SK-N-SH treated with all-trans-retinoic acid at 6 μM for 48 hours (cell line): ENCODE measurements around the gene AIP.
A peak's percentile ranks its signal among the peaks of the same experiment; 100 is the strongest.
"Not testable (repeated sequence)": the region's sequence is repeated elsewhere in the genome, so short reads cannot be mapped to it uniquely, and the experiment has no call there.

Experiments
- ATAC-seq: fragments of 200-7000 bp; cut with Tn5 transposase; 3 replicates; pipeline ENCODE4 v1.9.1; 2020; ENCODE audit warnings: mild to moderate bottlenecking, moderate library complexity
- BACH2 ChIP-seq: fragments of 250-450 bp; sonication (Bioruptor Pico); IDR thresholded peaks from 2 replicates; pipeline ENCODE4 v1.9.0; 2021; ENCODE audit warnings: mild to moderate bottlenecking, borderline replicate concordance
- CSDC2 ChIP-seq: fragments of 250-450 bp; sonication (Bioruptor Pico); IDR thresholded peaks from 2 replicates; pipeline ENCODE4 v1.5.0; 2020; ENCODE audit warnings: mild to moderate bottlenecking, moderate library complexity
- ESRRG ChIP-seq: fragments of 250-450 bp; sonication (Bioruptor Pico); IDR thresholded peaks from 2 replicates; pipeline ENCODE4 v1.6.1; 2021; ENCODE audit warnings: mild to moderate bottlenecking
- ISL1 ChIP-seq: fragments of 250-450 bp; sonication (Bioruptor Pico); IDR thresholded peaks from 2 replicates; pipeline ENCODE4 v2.1.2; 2022; ENCODE audit warnings: mild to moderate bottlenecking, moderate library complexity
- OSR1 ChIP-seq: fragments of 250-450 bp; sonication (Bioruptor Pico); IDR thresholded peaks from 2 replicates; pipeline ENCODE4 v1.8.0; 2022; ENCODE audit warnings: moderate library complexity, mild to moderate bottlenecking, inconsistent platforms
- POU6F1 ChIP-seq: fragments of 250-450 bp; sonication (Bioruptor Pico); IDR thresholded peaks from 2 replicates; pipeline ENCODE4 v1.8.0; 2021; ENCODE audit warnings: low read depth, mild to moderate bottlenecking, moderate library complexity, borderline replicate concordance
- PPARA ChIP-seq: fragments of 250-450 bp; sonication (Bioruptor Pico); IDR thresholded peaks from 2 replicates; pipeline ENCODE4 v1.5.0; 2020; ENCODE audit warnings: mild to moderate bottlenecking, borderline replicate concordance
- RARB ChIP-seq: fragments of 250-450 bp; sonication (Bioruptor Pico); IDR thresholded peaks from 2 replicates; pipeline ENCODE4 v1.8.0; 2021; ENCODE audit warnings: mild to moderate bottlenecking, moderate library complexity
- SNAI2 ChIP-seq: fragments of 250-450 bp; sonication (Bioruptor Pico); IDR thresholded peaks from 2 replicates; pipeline ENCODE4 v1.5.0; 2020; ENCODE audit warnings: mild to moderate bottlenecking, moderate library complexity
- TCF4 ChIP-seq: fragments of 250-450 bp; sonication (Bioruptor Pico); IDR thresholded peaks from 2 replicates; pipeline ENCODE4 v1.8.0; 2021; ENCODE audit warnings: mild to moderate bottlenecking, moderate library complexity, borderline replicate concordance
- TOX ChIP-seq: fragments of 250-450 bp; sonication (Bioruptor Pico); IDR thresholded peaks from 2 replicates; pipeline ENCODE4 v1.8.0; 2021; ENCODE audit warnings: mild to moderate bottlenecking, moderate library complexity, borderline replicate concordance
- ZC3H10 ChIP-seq: fragments of 250-450 bp; sonication (Bioruptor Pico); IDR thresholded peaks from 2 replicates; pipeline ENCODE4 v1.5.1; 2021; ENCODE audit warnings: mild to moderate bottlenecking, moderate library complexity
- ZFP3 ChIP-seq: fragments of 250-450 bp; sonication (Bioruptor Pico); IDR thresholded peaks from 2 replicates; pipeline ENCODE4 v1.5.0; 2020; ENCODE audit warnings: mild to moderate bottlenecking, moderate library complexity
- ZFP30 ChIP-seq: fragments of 450-650 bp; formaldehyde crosslinking; IDR thresholded peaks from 2 replicates; pipeline ENCODE4 v1.5.0; 2022; ENCODE audit warnings: mild to moderate bottlenecking, moderate library complexity
- ZNF565 ChIP-seq: fragments of 450-650 bp; formaldehyde crosslinking; conservative IDR thresholded peaks from 2 replicates; pipeline ENCODE4 v1.5.0; 2020; ENCODE audit warnings: low read depth, mild to moderate bottlenecking, moderate library complexity
- ZNF8 ChIP-seq: fragments of 450-650 bp; formaldehyde crosslinking; IDR thresholded peaks from 2 replicates; pipeline ENCODE4 v1.5.0; 2020; ENCODE audit warnings: mild to moderate bottlenecking, moderate library complexity
- TF ChIP-seq, protein P1 (sequence below): fragments of 250-450 bp; sonication (Bioruptor Pico); IDR thresholded peaks from 2 replicates; pipeline ENCODE4 v1.5.1; 2021; ENCODE audit warnings: mild to moderate bottlenecking, moderate library complexity
- TF ChIP-seq, protein P2 (sequence below): fragments of 250-450 bp; sonication (Bioruptor Pico); IDR thresholded peaks from 2 replicates; pipeline ENCODE4 v1.5.0; 2020; ENCODE audit warnings: mild to moderate bottlenecking, moderate library complexity
- TF ChIP-seq, protein P3 (sequence below): fragments of 250-450 bp; sonication (Bioruptor Pico); IDR thresholded peaks from 2 replicates; pipeline ENCODE4 v1.8.0; 2020; ENCODE audit warnings: mild to moderate bottlenecking, moderate library complexity, borderline replicate concordance

AIP gene

GRCh38 chr11:67463680-67464410 is 19.0 kb upstream of the AIP start:
- peak; percentile 57 for ATAC-seq
- TF ChIP-seq ZFP3 (CRISPR knock-in tag): peak; percentile 78; the same call in 1 of the 2 replicates
- TF ChIP-seq, protein P1, sequence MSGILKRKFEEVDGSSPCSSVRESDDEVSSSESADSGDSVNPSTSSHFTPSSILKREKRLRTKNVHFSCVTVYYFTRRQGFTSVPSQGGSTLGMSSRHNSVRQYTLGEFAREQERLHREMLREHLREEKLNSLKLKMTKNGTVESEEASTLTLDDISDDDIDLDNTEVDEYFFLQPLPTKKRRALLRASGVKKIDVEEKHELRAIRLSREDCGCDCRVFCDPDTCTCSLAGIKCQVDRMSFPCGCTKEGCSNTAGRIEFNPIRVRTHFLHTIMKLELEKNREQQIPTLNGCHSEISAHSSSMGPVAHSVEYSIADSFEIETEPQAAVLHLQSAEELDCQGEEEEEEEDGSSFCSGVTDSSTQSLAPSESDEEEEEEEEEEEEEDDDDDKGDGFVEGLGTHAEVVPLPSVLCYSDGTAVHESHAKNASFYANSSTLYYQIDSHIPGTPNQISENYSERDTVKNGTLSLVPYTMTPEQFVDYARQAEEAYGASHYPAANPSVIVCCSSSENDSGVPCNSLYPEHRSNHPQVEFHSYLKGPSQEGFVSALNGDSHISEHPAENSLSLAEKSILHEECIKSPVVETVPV (CRISPR knock-in tag): no peak

DNA sequence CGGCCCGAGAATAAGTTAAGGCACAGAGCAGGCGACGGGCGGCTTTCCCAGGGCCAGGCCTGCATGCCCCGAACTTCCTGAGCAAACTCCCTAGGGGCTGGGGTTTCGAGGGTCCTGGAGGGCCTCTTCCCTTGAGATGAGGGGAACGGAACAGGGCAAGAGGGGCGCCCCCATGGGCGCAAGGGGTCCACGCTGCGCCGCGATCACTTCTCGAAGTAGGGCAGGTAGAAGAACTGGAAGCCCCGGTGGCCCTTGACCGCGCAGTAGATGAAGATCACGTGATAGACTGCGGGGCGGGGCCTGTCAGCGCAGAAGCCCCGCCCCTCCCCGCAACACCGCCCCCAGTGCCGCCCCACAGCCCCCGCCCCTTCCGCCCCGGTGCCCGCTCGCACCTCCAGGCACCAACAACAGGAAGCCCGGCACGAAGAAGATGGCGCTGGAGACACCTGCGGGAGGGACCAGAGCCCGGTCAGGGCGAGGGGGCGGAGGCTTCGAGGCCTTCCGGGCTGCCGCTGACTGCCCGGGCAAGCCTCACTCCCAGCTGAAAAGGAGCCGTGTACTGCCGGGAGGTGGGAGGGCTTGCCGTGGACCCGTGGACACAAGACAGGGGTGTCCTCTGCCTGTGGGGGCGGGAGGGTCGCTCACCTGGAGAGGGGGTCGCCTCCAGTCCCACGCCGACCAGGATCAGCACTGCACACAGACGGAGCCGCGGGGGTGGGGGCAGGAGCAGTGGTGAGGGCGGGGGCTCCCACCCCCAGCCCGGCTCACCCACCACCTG is 18.2 kb upstream of the AIP start:
- peak; percentile 79 for ATAC-seq
- no peak for TF ChIP-seq PPARA (CRISPR knock-in tag)
- TF ChIP-seq, protein P2, sequence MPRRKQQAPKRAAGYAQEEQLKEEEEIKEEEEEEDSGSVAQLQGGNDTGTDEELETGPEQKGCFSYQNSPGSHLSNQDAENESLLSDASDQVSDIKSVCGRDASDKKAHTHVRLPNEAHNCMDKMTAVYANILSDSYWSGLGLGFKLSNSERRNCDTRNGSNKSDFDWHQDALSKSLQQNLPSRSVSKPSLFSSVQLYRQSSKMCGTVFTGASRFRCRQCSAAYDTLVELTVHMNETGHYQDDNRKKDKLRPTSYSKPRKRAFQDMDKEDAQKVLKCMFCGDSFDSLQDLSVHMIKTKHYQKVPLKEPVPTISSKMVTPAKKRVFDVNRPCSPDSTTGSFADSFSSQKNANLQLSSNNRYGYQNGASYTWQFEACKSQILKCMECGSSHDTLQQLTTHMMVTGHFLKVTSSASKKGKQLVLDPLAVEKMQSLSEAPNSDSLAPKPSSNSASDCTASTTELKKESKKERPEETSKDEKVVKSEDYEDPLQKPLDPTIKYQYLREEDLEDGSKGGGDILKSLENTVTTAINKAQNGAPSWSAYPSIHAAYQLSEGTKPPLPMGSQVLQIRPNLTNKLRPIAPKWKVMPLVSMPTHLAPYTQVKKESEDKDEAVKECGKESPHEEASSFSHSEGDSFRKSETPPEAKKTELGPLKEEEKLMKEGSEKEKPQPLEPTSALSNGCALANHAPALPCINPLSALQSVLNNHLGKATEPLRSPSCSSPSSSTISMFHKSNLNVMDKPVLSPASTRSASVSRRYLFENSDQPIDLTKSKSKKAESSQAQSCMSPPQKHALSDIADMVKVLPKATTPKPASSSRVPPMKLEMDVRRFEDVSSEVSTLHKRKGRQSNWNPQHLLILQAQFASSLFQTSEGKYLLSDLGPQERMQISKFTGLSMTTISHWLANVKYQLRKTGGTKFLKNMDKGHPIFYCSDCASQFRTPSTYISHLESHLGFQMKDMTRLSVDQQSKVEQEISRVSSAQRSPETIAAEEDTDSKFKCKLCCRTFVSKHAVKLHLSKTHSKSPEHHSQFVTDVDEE (CRISPR knock-in tag): no peak
- TF ChIP-seq TCF4: no peak
- TF ChIP-seq ZNF565: no peak
- TF ChIP-seq POU6F1 (CRISPR knock-in tag): no peak
- 0 out of 2 replicates have a peak, but pooled peaks have one; percentile 24 for TF ChIP-seq CSDC2
- TF ChIP-seq, all 23 proteins: peak for 1

GRCh38 chr11:67465189-67465510 is 17.7 kb upstream of the AIP start:
- TF ChIP-seq ISL1 (CRISPR knock-in tag) (no peak), ZC3H10 (CRISPR knock-in tag) (no peak), CSDC2 (no peak), OSR1 (CRISPR knock-in tag) (no peak), RARB (no peak), PPARA (CRISPR knock-in tag) (no peak), TCF4 (no peak), ZNF8 (CRISPR knock-in tag) (no peak), ESRRG (CRISPR knock-in tag) (no peak), ZFP30 (CRISPR knock-in tag) (no peak)
- TF ChIP-seq, protein P3, sequence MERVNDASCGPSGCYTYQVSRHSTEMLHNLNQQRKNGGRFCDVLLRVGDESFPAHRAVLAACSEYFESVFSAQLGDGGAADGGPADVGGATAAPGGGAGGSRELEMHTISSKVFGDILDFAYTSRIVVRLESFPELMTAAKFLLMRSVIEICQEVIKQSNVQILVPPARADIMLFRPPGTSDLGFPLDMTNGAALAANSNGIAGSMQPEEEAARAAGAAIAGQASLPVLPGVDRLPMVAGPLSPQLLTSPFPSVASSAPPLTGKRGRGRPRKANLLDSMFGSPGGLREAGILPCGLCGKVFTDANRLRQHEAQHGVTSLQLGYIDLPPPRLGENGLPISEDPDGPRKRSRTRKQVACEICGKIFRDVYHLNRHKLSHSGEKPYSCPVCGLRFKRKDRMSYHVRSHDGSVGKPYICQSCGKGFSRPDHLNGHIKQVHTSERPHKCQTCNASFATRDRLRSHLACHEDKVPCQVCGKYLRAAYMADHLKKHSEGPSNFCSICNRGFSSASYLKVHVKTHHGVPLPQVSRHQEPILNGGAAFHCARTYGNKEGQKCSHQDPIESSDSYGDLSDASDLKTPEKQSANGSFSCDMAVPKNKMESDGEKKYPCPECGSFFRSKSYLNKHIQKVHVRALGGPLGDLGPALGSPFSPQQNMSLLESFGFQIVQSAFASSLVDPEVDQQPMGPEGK (CRISPR knock-in tag): no peak
- ATAC-seq: no peak

GRCh38 chr11:67465530-67465929 is 17.3 kb upstream of the AIP start:
- ATAC-seq: not testable (repeated sequence)

DNA sequence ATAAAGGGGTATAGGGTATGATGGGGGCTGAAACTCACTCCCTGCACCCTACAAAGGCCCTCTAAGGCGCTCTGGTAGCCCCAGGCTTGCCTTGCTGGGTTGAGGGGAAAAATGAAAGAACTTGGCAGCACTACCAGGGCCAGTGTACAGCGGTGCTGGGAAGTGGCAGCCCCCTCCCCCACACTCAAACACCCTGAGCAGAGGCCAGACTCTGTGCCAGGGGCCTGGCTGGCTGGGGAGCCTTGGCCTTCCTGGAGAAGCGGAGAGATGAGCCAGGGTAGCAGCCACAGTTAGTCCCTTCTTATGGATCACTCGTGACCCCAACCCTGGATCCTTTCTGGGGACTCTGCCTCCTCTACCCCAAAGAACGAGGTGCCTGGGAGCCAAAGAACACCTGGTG is 16.5 kb upstream of the AIP start:
- ATAC-seq: no peak
- TF ChIP-seq BACH2 (CRISPR knock-in tag): no peak
- no peak for TF ChIP-seq TCF4
- no peak for TF ChIP-seq ZFP30 (CRISPR knock-in tag)
- TF ChIP-seq ESRRG (CRISPR knock-in tag): no peak
- no peak for TF ChIP-seq ZNF565
- TF ChIP-seq, protein P3 (CRISPR knock-in tag): no peak
- TF ChIP-seq PPARA (CRISPR knock-in tag): no peak
- TF ChIP-seq SNAI2 (CRISPR knock-in tag): no peak
- TF ChIP-seq TOX (CRISPR knock-in tag): no peak
